DND-41 (cell line): ENCODE results near the gene IQSEC1.

Experiments
- ATAC-seq: fragments of 200-7000 bp; cut with Tn5 transposase; 3 replicates; pipeline ENCODE4 v1.9.1; 2021; ENCODE audit warnings: low read depth; ENCODE audit not compliant: insufficient read depth
- DNase-seq: peaks from one replicate; pipeline ENCODE4 v3.0.0-alpha.2; 2020
- H2AFZ ChIP-seq: 2 replicates; pipeline ENCODE4 v1.6.0; 2012; ENCODE audit warnings: low read depth, low read length
- H3K27ac ChIP-seq: 2 replicates; pipeline ENCODE4 v1.5.1; 2012; ENCODE audit warnings: low read length, inconsistent platforms
- H3K27me3 ChIP-seq: fragments of 200-600 bp; sonication (generic); 2 replicates; pipeline ENCODE4 v1.6.0; 2012; ENCODE audit warnings: low read length, mild to moderate bottlenecking, inconsistent platforms; ENCODE audit not compliant: insufficient read depth, poor library complexity
- H3K36me3 ChIP-seq: 2 replicates; pipeline ENCODE4 v1.5.1; 2012; ENCODE audit warnings: low read length, inconsistent platforms; ENCODE audit not compliant: insufficient read depth
- H3K4me1 ChIP-seq: 2 replicates; pipeline ENCODE4 v1.5.1; 2012; ENCODE audit warnings: mild to moderate bottlenecking, low read length; ENCODE audit not compliant: insufficient read depth
- H3K4me2 ChIP-seq: 2 replicates; pipeline ENCODE4 v1.6.0; 2012; ENCODE audit warnings: mild to moderate bottlenecking, moderate library complexity, low read length, inconsistent platforms; ENCODE audit not compliant: insufficient read depth
- H3K4me3 ChIP-seq, 2 experiments: fragments of 200-600 bp in 1 of 2; shearing (Covaris generic) in 1 of 2; 2 replicates each; pipeline ENCODE4 v1.5.1; 2012 to 2016; ENCODE audit warnings: inconsistent platforms in 2 of 2, low read length in 2 of 2, mild to moderate bottlenecking in 2 of 2, low read depth in 1 of 2, moderate library complexity in 1 of 2
- H3K79me2 ChIP-seq: 2 replicates; pipeline ENCODE4 v1.6.0; 2012; ENCODE audit warnings: low read length, inconsistent platforms; ENCODE audit not compliant: insufficient read depth
- H3K9ac ChIP-seq: 2 replicates; pipeline ENCODE4 v1.6.0; 2012; ENCODE audit warnings: low read depth, mild to moderate bottlenecking, inconsistent platforms, low read length, moderate library complexity
- H3K9me3 ChIP-seq: 2 replicates; pipeline ENCODE4 v1.5.1; 2012; ENCODE audit warnings: low read length, moderate library complexity, mild to moderate bottlenecking, inconsistent platforms; ENCODE audit not compliant: insufficient read depth, severe bottlenecking
- H4K20me1 ChIP-seq: 2 replicates; pipeline ENCODE4 v1.6.0; 2012; ENCODE audit warnings: low read length; ENCODE audit not compliant: insufficient read depth
- CTCF ChIP-seq: IDR thresholded peaks from 2 replicates; pipeline ENCODE4 v1.5.1; 2012; ENCODE audit warnings: borderline replicate concordance, low read length, moderate library complexity, mild to moderate bottlenecking; ENCODE audit not compliant: poor library complexity, severe bottlenecking; ENCODE audit errors: extremely low read depth
- EZH2 ChIP-seq: IDR thresholded peaks from 3 replicates; pipeline ENCODE4 v1.6.1; 2012; ENCODE audit warnings: borderline replicate concordance, low read depth, mild to moderate bottlenecking, moderate library complexity, low read length, inconsistent platforms; ENCODE audit not compliant: severe bottlenecking

IQSEC1 gene

GRCh38 chr3:12895391-12896062, 177.7 kb downstream of the IQSEC1 start:
- Histone ChIP-seq H3K4me1 (peaks cover 4% of the 10 kb centered on the region), H4K20me1 (no peaks in the 10 kb centered on the region), H3K4me3 (no peak overlapping the region), H3K79me2 (no peaks in the 10 kb centered on the region), H3K9me3 (no peaks in the 10 kb centered on the region), H3K9ac (no peak overlapping the region), H3K27ac (no peak overlapping the region), H3K27me3 (peaks cover 3% of the 10 kb centered on the region), H3K4me2 (no peak overlapping the region), H3K36me3 (peaks cover 14% of the 10 kb centered on the region), H2AFZ (no peak overlapping the region)
- TF ChIP-seq CTCF = no peak
- TF ChIP-seq EZH2 = no peak
- no peak for DNase-seq
- ATAC-seq = no peak

GRCh38 chr3:12894629-12895028, 178.6 kb downstream of the IQSEC1 start:
- Histone ChIP-seq H3K4me1 (peaks cover 4% of the 10 kb centered on the region), H3K79me2 (no peaks in the 10 kb centered on the region), H3K36me3 (peaks cover 7% of the 10 kb centered on the region), H3K4me2 (no peak overlapping the region), H3K9ac (no peak overlapping the region), H2AFZ (no peak overlapping the region), H3K9me3 (no peaks in the 10 kb centered on the region), H3K27ac (no peak overlapping the region), H4K20me1 (no peaks in the 10 kb centered on the region), H3K4me3 (no peak overlapping the region), H3K27me3 (peaks cover 8% of the 10 kb centered on the region)
- ATAC-seq (no peak), DNase-seq (no peak)
- TF ChIP-seq EZH2 = no peak
- no peak for TF ChIP-seq CTCF

- H3K36me3 ChIP-seq = no peaks in the 10 kb centered on the region; the same call in 1 of the 2 replicates
- no peak overlapping the region for H3K4me2 ChIP-seq
- no peak overlapping the region for H3K27ac ChIP-seq
- H3K27me3 ChIP-seq = peaks cover 8% of the 10 kb centered on the region
- H4K20me1 ChIP-seq = no peaks in the 10 kb centered on the region
- H3K9me3 ChIP-seq = no peaks in the 10 kb centered on the region
- ATAC-seq (no peak), DNase-seq (no peak)
- no peak overlapping the region for H3K9ac ChIP-seq
- TF ChIP-seq CTCF (no peak), EZH2 (no peak)
- peaks cover 4% of the 10 kb centered on the region for H3K4me1 ChIP-seq
- H3K79me2 ChIP-seq = no peaks in the 10 kb centered on the region
- no peak overlapping the region for H3K4me3 ChIP-seq
- no peak overlapping the region for H2AFZ ChIP-seq
Measured at GRCh38 chr3:12893852-12894251, 179.4 kb downstream of the IQSEC1 start.
